Measurements from ENCODE around the gene ZFTA.

The ZFTA gene

GRCh38 chr11:63745304-63746170 lies 23.0 kb downstream of the ZFTA start:
- no peak for DNase-seq

- DNase-seq = peak; percentile 51
These were observed 29.7 kb downstream of the ZFTA start for GRCh38 chr11:63738720-63739360.

- DNase-seq = no peak
These were observed 30.9 kb downstream of the ZFTA start for GRCh38 chr11:63737718-63738117.

GRCh38 chr11:63736864-63737263 lies 31.7 kb downstream of the ZFTA start:
- DNase-seq = no peak

- no peak for DNase-seq
These were observed 39.2 kb downstream of the ZFTA start for GRCh38 chr11:63729326-63729725.

GRCh38 chr11:63720611-63721010 lies 48.0 kb downstream of the ZFTA start:
- DNase-seq = no peak

- DNase-seq = peak; percentile 42
These were observed 48.6 kb downstream of the ZFTA start for GRCh38 chr11:63719987-63720386.

GRCh38 chr11:63719001-63719400 lies 49.6 kb downstream of the ZFTA start:
- no peak for DNase-seq

Measured in kidney glomerular epithelial cell (primary cell).